Activated CD4-positive, alpha-beta T cell treated with anti-CD3 and anti-CD28 coated beads, Interleukin-2, amount 10 ng/mL, durations not matched to agents 24 days and 14 days (primary cell): Measurements from ENCODE around the gene BMP15. TPM values are rescaled to one million over a fixed set of nuclear protein-coding genes. Genes with fewer than 3 reads are reported as not detected.
A peak's percentile ranks its signal among the peaks of the same experiment; 100 is the strongest.

ENCODE experiments used
- DNase-seq: peaks from one replicate; pipeline ENCODE4 v3.0.0; 2022
- H3K27ac Mint-ChIP-seq: one replicate; pipeline ENCODE4 v1.8.0; 2022; ENCODE audit warnings: mild to moderate bottlenecking, mixed read lengths
- H3K27me3 Mint-ChIP-seq: one replicate; pipeline ENCODE4 v1.8.0; 2022; ENCODE audit warnings: mixed read lengths
- H3K36me3 Mint-ChIP-seq: one replicate; pipeline ENCODE4 v1.8.0; 2022; ENCODE audit warnings: low read depth, mild to moderate bottlenecking, mixed read lengths
- H3K4me1 Mint-ChIP-seq: one replicate; pipeline ENCODE4 v1.8.0; 2021; ENCODE audit warnings: mixed read lengths
- H3K4me3 Mint-ChIP-seq: one replicate; pipeline ENCODE4 v1.8.0; 2022; ENCODE audit warnings: mild to moderate bottlenecking, moderate library complexity, mixed read lengths
- H3K9me3 Mint-ChIP-seq: one replicate; pipeline ENCODE4 v1.8.0; 2021; ENCODE audit warnings: mixed read lengths
- intact Hi-C: fragments of 100-400 bp; cut with micrococcal nuclease; formaldehyde crosslinking; loops from one replicate; pipeline ENCODE4 v1.15.1; 2023
- total RNA-seq: library from RNA; stranded (reverse); gene quantifications from 2 replicates; pipeline ENCODE4 v1.2.3, GENCODE V29; 2022

BMP15 gene
- total RNA-seq, 1 donor from 2014 or later: not detected

DNA sequence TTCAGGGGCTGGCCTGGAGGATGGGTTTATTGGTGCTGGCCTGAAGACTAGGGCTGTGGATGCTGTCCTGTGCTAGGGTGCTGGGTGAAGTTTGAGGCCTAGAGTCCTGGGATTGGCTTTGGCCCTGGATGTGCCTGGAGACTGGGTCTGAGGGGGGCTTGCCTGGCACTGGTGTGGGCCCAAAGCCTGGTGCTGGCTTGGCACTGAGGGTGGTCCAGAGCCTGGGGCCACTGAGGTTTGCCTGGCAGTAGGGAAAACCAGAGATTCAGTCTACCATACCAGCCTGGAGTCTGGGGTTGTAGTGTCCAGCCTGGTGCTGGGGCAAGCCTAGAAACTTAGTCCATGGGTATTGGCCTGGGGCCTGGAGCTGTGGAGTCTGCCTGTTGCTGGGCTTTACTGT is 16.6 kb downstream of the BMP15 start:
- intact Hi-C loops: no loop called here
- no peak overlapping the region for H3K27ac Mint-ChIP-seq
- no peaks in the 10 kb centered on the region for H3K36me3 Mint-ChIP-seq
- no peak overlapping the region for H3K4me3 Mint-ChIP-seq
- DNase-seq: no peak
- no peaks in the 10 kb centered on the region for H3K4me1 Mint-ChIP-seq
- no peaks in the 10 kb centered on the region for H3K27me3 Mint-ChIP-seq
- H3K9me3 Mint-ChIP-seq: no peaks in the 10 kb centered on the region

DNA sequence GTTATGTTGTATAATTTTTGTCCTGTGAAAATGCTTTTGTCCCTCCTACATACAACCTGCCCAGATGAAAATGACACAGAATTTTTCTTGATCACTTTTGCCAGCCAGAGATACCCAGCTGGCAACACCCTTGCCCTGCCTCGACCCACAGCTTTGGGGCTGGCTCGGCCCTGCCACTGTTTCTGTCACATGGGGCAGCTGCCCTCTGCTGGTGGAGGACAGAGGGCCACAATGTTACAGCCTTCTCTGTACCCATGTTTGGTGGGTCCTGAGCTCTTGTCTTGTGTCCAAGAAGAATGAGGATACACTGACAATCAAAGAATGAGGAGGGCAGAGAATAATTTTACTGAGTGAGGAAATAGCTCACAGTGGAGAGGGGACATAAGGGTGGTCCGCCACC is 31.1 kb downstream of the BMP15 start:
- intact Hi-C loops: no loop called here
- no peak overlapping the region for H3K4me3 Mint-ChIP-seq
- peaks cover 3% of the 10 kb centered on the region for H3K27me3 Mint-ChIP-seq
- peaks cover 2% of the 10 kb centered on the region for H3K4me1 Mint-ChIP-seq
- peak; percentile 50 for DNase-seq
- H3K36me3 Mint-ChIP-seq: no peaks in the 10 kb centered on the region
- H3K9me3 Mint-ChIP-seq: no peaks in the 10 kb centered on the region
- no peak overlapping the region for H3K27ac Mint-ChIP-seq

DNA sequence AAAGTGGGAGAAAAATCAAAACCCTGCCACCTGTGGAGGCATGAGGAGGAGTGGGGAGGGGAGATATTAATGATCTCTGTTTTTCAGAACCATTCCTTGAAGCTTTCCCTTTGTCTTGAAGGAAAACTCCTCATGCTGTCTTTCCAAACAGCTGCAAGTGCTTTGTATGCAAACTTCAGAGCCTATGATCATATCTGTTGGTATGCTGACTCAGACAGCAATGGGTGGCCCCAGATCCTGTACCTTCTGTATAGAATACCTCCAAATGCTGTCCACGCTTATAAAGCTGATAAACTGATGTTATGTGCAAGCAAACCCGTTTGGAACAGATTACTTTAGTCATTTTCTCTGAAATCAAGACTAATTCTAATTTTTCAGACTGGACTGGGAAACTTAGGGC is 31.9 kb downstream of the BMP15 start:
- Mint-ChIP-seq H3K27me3 (peaks cover 3% of the 10 kb centered on the region), H3K4me1 (peaks cover 2% of the 10 kb centered on the region), H3K36me3 (no peaks in the 10 kb centered on the region), H3K9me3 (no peaks in the 10 kb centered on the region), H3K27ac (no peak overlapping the region), H3K4me3 (no peak overlapping the region)
- no peak for DNase-seq
- intact Hi-C loops: no loop called here

DNA sequence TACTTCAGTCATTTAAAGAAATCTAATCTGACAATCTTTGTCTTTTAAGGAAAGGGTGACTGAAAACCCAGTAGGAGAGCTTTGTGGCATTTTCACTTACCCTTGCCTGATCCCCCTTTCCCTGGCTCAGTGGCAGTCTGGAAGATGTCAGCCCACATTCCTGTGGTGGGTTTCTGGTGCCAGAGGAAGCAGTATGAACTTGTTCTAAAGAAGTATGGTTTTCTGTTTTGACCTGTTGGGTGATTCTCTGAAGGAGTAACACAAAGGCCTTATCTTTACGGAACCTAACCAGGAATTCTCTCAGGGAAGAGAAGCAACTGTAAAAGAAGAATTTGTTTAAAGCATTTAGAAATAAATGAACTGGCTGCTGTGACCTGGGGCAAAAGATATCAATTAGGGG is 41.9 kb downstream of the BMP15 start:
- intact Hi-C loops: no loop called here
- no peak for DNase-seq
- Mint-ChIP-seq H3K27ac (no peak overlapping the region), H3K4me3 (no peak overlapping the region), H3K36me3 (no peaks in the 10 kb centered on the region), H3K27me3 (no peaks in the 10 kb centered on the region), H3K9me3 (no peaks in the 10 kb centered on the region), H3K4me1 (no peaks in the 10 kb centered on the region)

DNA sequence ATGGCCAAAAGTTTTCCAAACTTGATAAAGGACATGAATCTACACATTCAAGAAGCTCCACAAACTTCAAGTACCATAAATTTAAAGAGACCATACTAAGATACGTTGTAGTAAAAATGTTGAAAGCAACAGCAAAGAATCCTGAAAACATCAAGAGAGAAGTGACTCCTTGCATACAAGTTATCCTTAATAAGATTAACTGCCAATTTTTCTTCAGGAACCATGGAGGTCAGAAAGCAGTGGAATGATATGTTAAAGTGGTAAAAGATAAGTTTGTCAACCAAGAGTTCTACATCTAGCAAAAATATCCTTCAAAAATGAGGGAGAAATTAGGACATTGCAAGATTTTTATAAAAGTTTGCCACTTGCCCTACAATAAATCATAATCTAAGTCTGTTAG is 43.3 kb downstream of the BMP15 start:
- intact Hi-C loops: no loop called here
- no peaks in the 10 kb centered on the region for H3K36me3 Mint-ChIP-seq
- H3K4me3 Mint-ChIP-seq: no peak overlapping the region
- no peak for DNase-seq
- H3K27me3 Mint-ChIP-seq: no peaks in the 10 kb centered on the region
- no peak overlapping the region for H3K27ac Mint-ChIP-seq
- H3K4me1 Mint-ChIP-seq: no peaks in the 10 kb centered on the region
- no peaks in the 10 kb centered on the region for H3K9me3 Mint-ChIP-seq

- no peak for DNase-seq
- Mint-ChIP-seq H3K9me3 (no peaks in the 10 kb centered on the region), H3K36me3 (no peaks in the 10 kb centered on the region), H3K27ac (no peak overlapping the region), H3K27me3 (no peaks in the 10 kb centered on the region), H3K4me1 (no peaks in the 10 kb centered on the region), H3K4me3 (no peak overlapping the region)
- intact Hi-C loops: no loop called here
These were observed 51.6 kb downstream of the BMP15 start for GRCh38 chrX:50962156-50962555.

DNA sequence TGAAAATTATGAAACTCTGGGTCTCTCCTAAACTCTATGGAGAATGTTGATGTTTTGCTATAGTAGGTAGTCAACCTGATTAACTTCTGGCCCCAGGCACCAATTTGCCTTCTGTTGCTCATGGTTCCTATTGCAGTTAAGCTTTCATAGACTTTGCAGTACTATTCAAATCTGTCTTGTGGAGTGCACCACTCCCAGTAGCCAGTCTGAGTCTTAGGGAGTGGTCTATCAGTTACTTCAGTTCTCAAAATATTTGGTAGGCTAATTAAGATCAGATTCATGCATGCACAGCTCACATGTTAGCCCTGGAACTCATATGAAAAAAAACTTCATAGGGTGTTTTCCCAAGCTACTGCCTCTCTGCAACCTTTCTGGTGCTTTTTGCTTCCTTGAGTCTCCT is 53.3 kb downstream of the BMP15 start:
- no peaks in the 10 kb centered on the region for H3K9me3 Mint-ChIP-seq
- no peaks in the 10 kb centered on the region for H3K4me1 Mint-ChIP-seq
- no peak overlapping the region for H3K27ac Mint-ChIP-seq
- H3K27me3 Mint-ChIP-seq: no peaks in the 10 kb centered on the region
- intact Hi-C loops: no loop called here
- DNase-seq: no peak
- no peak overlapping the region for H3K4me3 Mint-ChIP-seq
- H3K36me3 Mint-ChIP-seq: no peaks in the 10 kb centered on the region

Other genes with a start within 250 kb of the BMP15 start
- not detected in 2 replicates for gene SHROOM4, start 96.5 kb upstream of the BMP15 start, total RNA-seq